HK-2 (cell line): Measurements from ENCODE around the gene TRIP4.
A peak's percentile ranks its signal among the peaks of the same experiment; 100 is the strongest.
"Not testable (repeated sequence)": the region's sequence is repeated elsewhere in the genome, so short reads cannot be mapped to it uniquely, and the experiment has no call there.

Experiments
- DNase-seq: peaks from one replicate; pipeline ENCODE4 v3.0.0-alpha.2; 2018; ENCODE audit not compliant: unreplicated experiment

TRIP4 gene

GRCh38 chr15:64387562-64388168 lies at the start of gene TRIP4:
TRIP4 (plus strand) TSS chr15:64387836; CDS start chr15:64387864, 28 bp downstream.
- peak; percentile 92 for DNase-seq

GRCh38 chr15:64340355-64340754 lies 47.3 kb upstream of the TRIP4 start:
- no peak for DNase-seq

DNA sequence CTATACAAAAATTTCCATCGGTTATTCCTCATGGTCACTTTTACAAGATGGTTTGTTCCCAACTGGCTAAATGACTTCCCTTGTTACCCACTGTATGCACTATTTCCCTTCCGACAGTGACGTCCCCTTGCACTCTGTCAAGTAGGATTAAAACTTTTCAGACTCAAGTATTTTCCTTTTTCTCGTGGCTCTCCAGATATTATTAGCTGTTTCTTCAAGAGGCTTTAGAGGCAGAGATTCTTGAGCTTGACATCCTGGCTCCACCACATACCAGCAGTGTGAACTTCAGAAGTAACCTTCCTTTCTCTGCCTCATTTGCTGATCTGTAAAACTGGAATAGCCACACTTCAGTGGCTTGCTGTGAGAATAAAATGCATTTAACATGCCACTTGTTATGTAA lies 45.7 kb upstream of the TRIP4 start:
- DNase-seq: no peak

DNA sequence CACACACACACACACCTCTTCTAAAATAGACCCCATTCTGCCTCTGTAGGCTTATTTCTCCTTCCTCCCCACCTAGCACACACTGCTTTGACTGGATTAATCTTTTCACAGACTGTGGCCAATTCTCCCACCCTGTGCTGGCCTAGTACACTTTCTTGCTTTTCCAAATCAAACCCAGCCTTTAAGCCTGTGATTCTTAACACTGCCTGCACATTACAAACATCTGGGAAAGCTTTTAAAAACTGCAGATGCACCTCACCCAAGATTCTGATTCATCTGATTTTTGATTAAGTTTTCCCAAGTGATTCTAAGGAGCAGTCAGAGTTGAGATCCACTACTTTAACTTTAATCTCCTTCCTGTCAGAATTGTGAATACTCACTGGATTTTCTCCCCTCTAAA lies 44.4 kb upstream of the TRIP4 start:
- DNase-seq: no peak

GRCh38 chr15:64343841-64344240 lies 43.8 kb upstream of the TRIP4 start:
- no peak for DNase-seq

DNA sequence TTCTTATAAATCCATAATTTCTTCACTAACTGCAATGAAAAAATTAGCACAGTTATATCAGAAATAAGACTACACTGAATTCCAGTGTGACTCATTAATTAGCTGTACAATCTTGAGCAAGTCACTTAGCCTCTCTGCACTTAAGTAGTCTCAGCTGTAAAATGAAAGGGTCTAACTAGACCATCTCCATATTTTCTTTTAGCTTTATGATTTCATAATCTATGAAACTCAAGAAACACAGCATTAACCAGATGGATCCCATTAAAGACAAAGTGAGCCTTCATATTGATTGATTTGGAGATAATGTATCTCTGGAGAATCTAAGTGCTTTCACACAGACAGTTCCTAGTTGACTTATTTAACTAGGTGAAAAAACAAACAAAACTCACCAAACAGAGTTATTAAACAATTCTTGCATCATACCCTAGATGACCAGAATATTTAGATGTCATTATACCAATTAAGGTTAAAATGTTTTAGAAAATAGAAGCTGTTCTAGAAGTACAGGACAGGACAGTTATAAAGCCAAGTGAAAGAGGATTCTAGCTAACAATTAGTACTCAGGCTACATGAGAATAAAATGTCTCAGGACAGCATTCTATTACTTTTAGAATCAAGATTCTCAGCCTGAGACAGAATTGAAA lies 42.9 kb upstream of the TRIP4 start:
- no peak for DNase-seq

DNA sequence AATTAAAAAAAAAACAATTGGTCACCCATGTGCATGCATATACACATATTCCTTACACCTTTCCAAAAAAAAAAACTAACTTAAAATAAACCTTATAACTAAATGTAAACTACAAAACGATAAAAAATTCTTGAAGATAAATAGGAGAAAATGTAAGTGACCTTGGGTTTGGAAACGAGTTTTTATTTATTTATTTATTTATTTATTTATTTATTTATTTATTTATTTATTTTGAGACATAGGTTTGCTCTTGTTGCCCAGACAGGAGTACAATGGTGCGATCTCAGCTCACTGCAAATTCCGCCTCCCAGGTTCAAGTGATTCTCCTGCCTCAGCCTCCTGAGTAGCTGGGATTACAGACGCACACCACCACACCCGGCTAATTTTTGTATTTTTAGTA lies 41.4 kb upstream of the TRIP4 start:
- not testable (repeated sequence) for DNase-seq

GRCh38 chr15:64348455-64348854 lies 39.2 kb upstream of the TRIP4 start:
- DNase-seq: no peak

DNA sequence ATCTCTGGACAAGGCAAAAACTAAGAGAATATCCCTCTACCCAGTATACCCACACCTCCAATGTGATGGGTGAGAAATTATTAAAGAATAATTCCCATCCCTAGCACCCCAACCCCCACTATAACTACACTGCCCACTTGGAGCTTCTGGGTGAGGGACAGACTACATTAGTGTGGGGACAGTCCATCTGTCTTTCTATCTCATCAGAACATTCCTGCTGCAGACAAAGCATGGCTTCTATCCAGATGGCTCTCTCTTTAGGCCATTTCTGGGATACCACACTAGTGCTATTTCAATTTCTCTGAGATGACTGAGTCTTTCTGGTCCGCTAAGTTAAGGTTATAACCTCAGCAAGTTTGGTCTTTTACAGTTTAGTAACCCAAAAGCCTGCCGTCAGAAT lies 38.3 kb upstream of the TRIP4 start:
- no peak for DNase-seq

DNA sequence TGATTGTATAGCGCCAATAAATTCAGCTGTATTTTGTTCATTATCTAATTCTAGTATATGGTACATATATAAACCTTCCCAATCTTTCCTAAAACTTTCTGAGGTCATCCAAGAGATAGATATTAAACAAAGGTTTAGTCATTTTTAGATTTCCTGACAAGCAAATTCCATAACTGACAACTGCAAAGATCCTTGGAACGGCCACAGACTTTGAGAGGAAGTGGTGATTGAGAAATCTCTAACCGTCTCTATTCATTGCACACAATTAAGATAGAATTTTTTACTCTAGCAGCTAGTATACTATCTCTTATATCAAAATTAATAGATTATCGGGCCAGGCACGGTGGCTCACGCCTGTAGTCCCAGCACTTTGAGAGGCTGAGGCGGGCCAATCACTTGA lies 36.4 kb upstream of the TRIP4 start:
- DNase-seq: no peak

GRCh38 chr15:64354688-64355344 lies 32.8 kb upstream of the TRIP4 start:
- DNase-seq: no peak

DNA sequence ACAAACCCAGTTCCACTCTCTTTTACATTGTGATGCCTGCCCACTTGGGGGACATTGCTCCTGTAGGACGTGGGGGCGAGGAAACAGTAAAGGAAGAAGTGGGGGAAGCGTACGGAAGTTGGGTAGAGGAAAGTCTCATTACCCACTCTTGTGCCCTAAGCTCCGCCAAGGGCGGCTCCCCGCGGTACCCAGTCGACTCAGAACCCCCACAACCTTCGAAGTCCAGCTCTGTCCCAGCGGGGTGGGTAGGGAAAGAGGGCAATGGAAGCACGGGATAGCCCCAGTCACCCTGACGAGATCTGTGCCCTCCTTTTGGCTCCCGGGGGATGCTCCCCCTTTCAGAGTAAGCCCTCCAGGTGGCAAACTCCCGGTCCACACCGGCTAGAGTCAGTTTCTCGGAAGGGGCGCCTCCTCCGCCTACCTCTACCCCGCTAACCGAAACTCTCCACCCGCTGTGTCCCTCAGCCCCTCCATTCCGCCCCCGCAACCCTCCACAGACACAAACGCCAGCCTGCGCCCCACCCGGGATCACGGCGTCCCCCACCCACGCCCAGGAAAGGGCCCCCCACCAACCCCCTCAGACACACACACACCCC lies 32.2 kb upstream of the TRIP4 start:
- peak; percentile 24 for DNase-seq

GRCh38 chr15:64355944-64356709 lies 31.5 kb upstream of the TRIP4 start, which contains the start of gene CSNK1G1:
CSNK1G1 (minus strand) TSS chr15:64356173; CDS start chr15:64300499, 55,674 bp downstream.
- peak; percentile 88 for DNase-seq

GRCh38 chr15:64356710-64357040 lies 31.0 kb upstream of the TRIP4 start:
- DNase-seq: no peak

DNA sequence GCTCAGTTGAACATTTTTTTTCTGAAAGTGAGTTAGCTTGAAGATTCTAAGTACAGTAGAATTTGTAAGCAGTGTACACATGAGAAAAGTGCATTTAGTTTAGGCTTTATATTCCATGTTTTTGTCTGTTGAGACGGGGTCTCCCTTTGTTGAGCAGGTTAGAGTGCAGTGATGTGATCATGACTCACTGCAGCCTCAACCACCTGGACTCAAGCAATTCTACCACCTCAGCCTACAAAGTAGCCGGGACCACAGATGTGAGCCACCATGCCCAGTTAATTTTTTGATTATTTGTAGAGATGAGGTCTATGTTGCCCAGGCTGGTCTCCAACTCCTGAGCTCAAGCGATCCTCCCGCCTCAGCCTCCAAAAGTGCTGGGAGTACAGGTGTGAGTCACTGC lies 26.4 kb upstream of the TRIP4 start:
- no peak for DNase-seq

DNA sequence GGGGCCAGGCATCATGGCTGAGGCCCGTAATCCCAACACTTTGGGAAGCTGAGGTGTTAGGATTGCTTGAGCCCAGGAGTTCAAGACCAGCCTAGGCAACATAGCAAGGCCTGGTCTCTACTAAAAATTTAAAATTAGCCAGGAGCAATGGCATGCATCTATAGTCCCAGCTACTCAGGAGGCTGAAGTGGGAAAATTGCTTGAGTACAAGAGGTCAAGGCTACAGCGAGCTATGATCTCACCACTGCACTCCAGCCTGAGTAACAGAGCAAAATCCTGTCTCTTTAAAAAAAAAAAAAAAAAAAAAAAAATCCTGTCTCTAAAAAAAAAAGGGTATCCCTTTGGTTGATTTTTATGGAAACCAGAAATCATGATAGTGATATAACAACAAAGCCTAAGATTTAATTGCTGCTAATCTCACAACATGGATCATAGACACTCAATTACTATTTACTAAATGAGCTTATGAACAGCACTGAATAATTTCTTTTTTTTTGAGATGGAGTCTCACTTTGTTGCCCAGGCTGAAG lies 18.5 kb upstream of the TRIP4 start:
- DNase-seq: no peak

GRCh38 chr15:64371383-64371782 lies 16.3 kb upstream of the TRIP4 start:
- DNase-seq: not testable (repeated sequence)

DNA sequence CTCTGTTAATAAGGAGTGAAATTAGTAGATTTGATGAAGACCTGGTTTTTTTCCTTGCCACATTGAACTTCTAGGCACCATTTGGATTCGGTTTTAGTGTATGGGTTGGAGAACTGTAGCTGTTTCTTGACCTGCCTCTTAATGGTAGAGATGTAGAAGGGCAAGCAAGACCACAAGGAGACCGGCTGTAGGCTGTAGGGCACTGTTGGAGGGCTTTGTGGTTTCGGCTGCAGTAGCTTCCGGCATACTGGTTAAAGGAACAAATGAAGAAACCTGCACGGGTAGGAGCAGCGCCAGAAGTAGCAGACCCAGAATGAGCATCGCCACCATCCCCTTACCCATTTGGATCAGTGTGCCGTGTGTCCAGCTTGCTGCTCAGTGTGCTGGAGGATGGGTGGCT lies 14.3 kb upstream of the TRIP4 start:
- no peak for DNase-seq

- no peak for DNase-seq
These were observed 8.2 kb upstream of the TRIP4 start for GRCh38 chr15:64379216-64379960.

DNA sequence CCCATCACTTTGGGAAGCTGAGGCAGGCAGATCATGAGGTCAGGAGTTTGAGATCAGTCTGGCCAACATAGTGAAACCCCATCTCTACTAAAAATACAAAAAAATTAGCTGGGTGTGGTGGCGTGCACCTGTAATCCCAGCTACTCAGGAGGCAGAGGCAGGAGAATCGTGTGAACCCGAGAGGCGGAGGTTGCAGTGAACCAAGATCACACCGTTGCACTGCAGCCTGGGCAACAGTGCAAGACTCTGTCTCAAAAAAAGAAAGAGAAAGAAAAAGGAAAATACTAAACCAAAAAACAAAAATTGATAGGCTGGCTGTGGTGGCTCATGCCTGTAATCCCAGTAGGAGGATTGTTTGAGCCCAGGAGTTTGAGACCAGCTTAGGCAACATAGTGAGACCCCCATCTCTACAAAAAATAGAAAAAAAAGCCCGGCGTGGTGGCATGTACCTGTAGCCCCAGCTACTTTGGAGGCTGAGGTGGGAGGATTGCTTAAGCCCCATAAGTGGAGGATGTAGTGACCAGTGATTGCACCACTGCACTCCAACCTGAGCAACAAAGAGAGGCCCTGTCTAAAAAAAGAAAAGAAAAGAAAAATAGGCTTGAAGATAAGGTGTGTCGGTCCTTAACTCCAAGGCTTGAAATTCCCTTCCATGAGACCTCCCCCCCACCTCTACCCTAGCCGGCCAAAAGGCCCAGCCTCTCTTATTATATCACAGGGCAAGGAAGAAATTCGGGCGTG lies 7.3 kb upstream of the TRIP4 start:
- not testable (repeated sequence) for DNase-seq
